ENCODE results near the gene SPINK4.

Gene SPINK4

DNA sequence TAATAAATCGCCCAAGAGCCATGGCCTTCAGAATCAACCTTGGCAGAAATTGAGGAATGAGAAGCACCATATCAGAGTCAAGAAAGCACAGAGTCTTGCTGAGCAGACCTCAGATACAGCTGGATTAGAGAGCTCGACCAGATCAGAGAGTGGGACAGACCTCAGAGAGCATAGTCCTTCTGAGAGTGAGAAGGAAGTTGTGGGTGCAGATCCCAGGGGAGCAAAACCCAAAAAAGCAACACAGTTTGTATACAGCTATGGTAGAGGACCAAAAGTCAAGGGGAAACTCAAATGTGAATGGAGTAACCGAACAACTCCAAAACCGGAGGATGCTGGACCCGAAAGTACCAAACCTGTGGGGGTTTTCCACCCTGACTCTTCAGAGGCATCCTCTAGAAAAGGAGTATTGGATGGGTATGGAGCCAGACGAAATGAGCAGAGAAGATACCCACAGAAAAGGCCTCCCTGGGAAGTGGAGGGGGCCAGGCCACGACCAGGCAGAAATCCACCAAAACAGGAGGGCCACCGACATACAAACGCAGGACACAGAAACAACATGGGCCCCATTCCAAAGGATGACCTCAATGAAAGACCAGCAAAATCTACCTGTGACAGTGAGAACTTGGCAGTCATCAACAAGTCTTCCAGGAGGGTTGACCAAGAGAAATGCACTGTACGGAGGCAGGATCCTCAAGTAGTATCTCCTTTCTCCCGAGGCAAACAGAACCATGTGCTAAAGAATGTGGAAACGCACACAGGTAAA lies 54.9 kb downstream of the SPINK4 start:
- DNase-seq = no peak

DNA sequence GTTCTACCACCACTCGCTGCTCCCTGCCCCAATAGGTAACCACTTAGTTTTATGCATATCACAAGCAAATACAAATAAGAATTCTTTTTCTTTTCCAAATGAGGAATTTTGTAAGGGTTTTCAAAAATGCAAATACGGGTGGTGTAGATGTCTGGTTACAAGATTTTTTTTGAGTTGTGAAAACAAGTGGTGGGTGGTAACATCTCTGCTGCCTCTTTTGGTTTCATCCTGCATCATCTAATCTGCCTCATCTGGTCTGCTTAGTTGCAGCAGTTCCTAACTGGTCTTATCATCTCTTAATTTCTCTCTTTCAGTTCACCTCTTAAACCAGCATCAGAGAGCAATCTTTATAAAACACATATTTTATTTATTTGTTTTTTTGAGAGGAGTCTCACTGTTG lies 55.6 kb downstream of the SPINK4 start:
- DNase-seq = no peak

DNA sequence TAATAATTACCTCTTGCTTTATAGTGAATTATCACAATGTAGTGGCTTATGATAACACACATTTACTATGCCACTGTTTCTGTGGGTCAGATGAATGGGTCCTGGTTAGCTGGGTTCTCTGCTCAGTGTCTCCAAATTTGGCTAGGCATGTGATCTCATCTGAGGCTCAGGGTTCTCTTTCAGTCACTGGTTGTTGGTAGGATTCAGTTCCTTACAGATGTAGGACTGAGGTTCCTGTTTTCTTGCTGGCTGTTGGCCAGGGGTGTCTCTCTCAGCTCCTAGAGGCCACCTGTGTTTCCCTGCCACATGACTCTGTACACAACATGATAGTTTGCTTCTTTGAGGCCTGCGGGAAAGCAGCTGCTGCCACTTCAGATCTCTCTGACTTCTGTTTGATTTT lies 57.5 kb downstream of the SPINK4 start:
- DNase-seq = no peak
